GM12873 (cell line): ENCODE data around the gene PCP2.

Experiments used
- CTCF ChIP-seq: IDR thresholded peaks from 2 replicates; pipeline ENCODE4 v1.5.1; 2012; ENCODE audit warnings: low read depth, mild to moderate bottlenecking, moderate library complexity, low read length, control low read depth; ENCODE audit not compliant: insufficient read depth; ENCODE audit errors: missing control alignments

PCP2 gene

DNA sequence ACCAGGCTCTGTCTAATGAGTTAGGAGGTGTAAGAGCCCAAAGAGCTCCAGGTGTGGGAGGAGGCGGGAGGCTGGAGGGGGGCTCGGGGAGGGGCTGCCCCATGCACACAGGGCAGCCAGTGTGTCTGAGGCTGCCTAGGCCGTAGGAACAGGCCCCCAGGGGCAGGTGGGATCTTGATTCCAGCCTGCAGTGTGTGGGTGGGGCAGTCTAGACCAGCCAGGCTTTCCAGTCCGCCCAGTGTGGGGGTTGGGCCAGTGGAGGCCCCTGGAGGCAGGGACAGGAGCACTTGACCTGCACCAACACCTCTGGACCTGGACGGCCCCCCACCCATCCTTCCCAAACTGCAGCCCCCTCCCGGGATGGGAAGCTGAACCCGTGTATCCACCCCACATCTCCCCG lies 43.3 kb downstream of the PCP2 start:
- no peak for TF ChIP-seq CTCF

DNA sequence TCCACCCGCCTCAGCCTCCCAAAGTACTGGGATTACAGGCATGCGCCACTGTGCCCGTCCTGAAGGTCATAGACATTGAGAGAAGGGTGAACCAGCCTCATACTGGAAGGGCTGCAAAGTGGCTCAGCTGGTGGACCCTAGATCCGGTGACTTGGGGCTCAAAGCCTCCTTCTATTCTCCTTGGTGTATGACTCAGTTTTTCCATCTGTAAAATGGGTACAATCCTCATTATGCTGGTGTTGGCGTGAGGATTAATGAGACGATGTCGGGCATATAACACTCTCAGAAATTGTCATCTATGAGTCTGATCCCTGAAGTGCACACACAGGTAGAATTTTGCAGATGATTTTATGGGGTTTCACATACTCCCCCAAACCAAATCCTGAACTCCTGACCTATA lies 43.7 kb downstream of the PCP2 start:
- TF ChIP-seq CTCF, result no peak

DNA sequence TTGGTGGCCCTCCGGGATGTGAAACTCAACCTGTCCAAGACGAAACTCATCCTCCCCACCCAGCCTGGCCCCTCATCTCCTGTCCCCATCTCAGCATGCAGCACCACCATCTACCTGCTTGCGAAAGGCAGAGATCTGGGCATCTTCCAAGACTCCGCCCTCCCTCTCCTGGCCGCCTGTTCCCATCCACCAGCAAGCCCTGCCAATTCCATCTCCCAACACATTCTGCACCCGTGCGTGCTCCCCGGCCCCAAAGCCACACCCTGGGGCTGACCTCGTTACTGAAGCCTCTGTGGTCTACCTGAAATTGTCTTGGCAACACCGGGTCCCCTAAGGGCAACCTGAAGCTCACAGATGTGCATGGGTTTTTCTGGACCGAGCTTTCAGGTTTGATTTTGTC lies 51.1 kb downstream of the PCP2 start:
- no peak for TF ChIP-seq CTCF
